Epithelial cell of prostate (primary cell): ENCODE data around the gene CD24.
"Not testable (repeated sequence)": the region's sequence is repeated elsewhere in the genome, so short reads cannot be mapped to it uniquely, and the experiment has no call there.

ENCODE experiments used
- DNase-seq: peaks from one replicate; pipeline ENCODE4 v3.0.0-alpha.2; 2011; ENCODE audit warnings: low read depth, low spot score
- H3K27ac ChIP-seq: fragments of 450-650 bp; 2 replicates; pipeline ENCODE4 v1.5.1; 2017; ENCODE audit warnings: mild to moderate bottlenecking

CD24 gene

GRCh38 chr6:106970769-106971168, 3.8 kb downstream of the CD24 start:
- DNase-seq = not testable (repeated sequence)
- H3K27ac ChIP-seq = peak overlapping the region; percentile 37

- no peak for DNase-seq
Measured at GRCh38 chr6:106967936-106968555, 6.5 kb downstream of the CD24 start.

GRCh38 chr6:106966671-106967640, 7.6 kb downstream of the CD24 start:
- H3K27ac ChIP-seq = peak overlapping the region; percentile 37
- DNase-seq = no peak

More at GRCh38 chr6:106967936-106968555, 6.5 kb downstream of the CD24 start:
- H3K27ac ChIP-seq = peak overlapping the region; percentile 37

GRCh38 chr6:106966229-106966628, 8.3 kb downstream of the CD24 start:
- no peak for DNase-seq
- peak overlapping the region; percentile 37 for H3K27ac ChIP-seq

- peak overlapping the region; percentile 37 for H3K27ac ChIP-seq
- no peak for DNase-seq
Measured at GRCh38 chr6:106964954-106965353, 9.6 kb downstream of the CD24 start.

- no peak overlapping the region for H3K27ac ChIP-seq
- DNase-seq = no peak
Measured at GRCh38 chr6:106964099-106964498, 10.4 kb downstream of the CD24 start.

- no peak overlapping the region for H3K27ac ChIP-seq
Measured at GRCh38 chr6:106963544-106963943, 11.0 kb downstream of the CD24 start.

GRCh38 chr6:106961801-106962200, 12.7 kb downstream of the CD24 start:
- no peak overlapping the region for H3K27ac ChIP-seq
- DNase-seq = no peak

More at GRCh38 chr6:106963544-106963943, 11.0 kb downstream of the CD24 start:
- no peak for DNase-seq

GRCh38 chr6:106961136-106961535, 13.4 kb downstream of the CD24 start:
- DNase-seq = no peak
- peak overlapping the region; percentile 59 for H3K27ac ChIP-seq

- DNase-seq = peak; percentile 58
- peak overlapping the region; percentile 59 for H3K27ac ChIP-seq
Measured at GRCh38 chr6:106959985-106960384, 14.5 kb downstream of the CD24 start.

- DNase-seq = no peak
Measured at GRCh38 chr6:106939848-106940247, 34.7 kb downstream of the CD24 start.

GRCh38 chr6:106939208-106939607, 35.3 kb downstream of the CD24 start:
- DNase-seq = no peak
- no peak overlapping the region for H3K27ac ChIP-seq

More at GRCh38 chr6:106939848-106940247, 34.7 kb downstream of the CD24 start:
- no peak overlapping the region for H3K27ac ChIP-seq

GRCh38 chr6:106927531-106928398, 46.8 kb downstream of the CD24 start:
- DNase-seq = no peak
- H3K27ac ChIP-seq = no peak overlapping the region

- no peak overlapping the region for H3K27ac ChIP-seq
- DNase-seq = no peak
Measured at GRCh38 chr6:106925948-106926347, 48.6 kb downstream of the CD24 start.

GRCh38 chr6:106924694-106925523, 49.6 kb downstream of the CD24 start:
- DNase-seq = no peak
- H3K27ac ChIP-seq = no peak overlapping the region

- DNase-seq = no peak
- no peak overlapping the region for H3K27ac ChIP-seq
Measured at GRCh38 chr6:106922626-106923025, 51.9 kb downstream of the CD24 start.
